ENCODE data around the gene LGR4. TPM values are rescaled to one million over a fixed set of nuclear protein-coding genes. Genes with fewer than 3 reads are reported as not detected.

The LGR4 gene
- total RNA-seq, 4 donors from 2014 or later = 18.1 to 31.5 (median 26.1) TPM

DNA sequence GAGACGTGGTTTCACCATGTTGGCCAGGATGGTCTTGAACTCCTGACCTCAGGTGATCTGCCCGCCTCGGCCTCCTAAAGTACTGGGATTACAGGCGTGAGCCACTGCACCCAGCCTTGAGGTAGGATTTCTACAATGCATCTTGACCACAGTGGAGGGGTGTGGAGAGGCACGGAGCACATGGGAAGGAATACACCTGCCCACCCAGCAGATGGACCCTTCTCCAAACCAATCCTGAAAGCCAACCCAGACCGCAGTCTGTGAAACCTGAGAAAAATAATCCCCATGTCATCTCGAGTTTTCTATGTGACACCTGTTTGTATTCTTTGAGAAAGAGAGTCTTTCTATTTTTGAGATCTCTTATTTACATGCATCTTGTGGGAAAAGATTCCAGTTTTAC lies 32.5 kb downstream of the LGR4 start:
- DNase-seq (ENCODE audit: low spot score) (no peak), ATAC-seq (ENCODE audit: low FRiP score) (no peak)
- TF ChIP-seq, protein P1, sequence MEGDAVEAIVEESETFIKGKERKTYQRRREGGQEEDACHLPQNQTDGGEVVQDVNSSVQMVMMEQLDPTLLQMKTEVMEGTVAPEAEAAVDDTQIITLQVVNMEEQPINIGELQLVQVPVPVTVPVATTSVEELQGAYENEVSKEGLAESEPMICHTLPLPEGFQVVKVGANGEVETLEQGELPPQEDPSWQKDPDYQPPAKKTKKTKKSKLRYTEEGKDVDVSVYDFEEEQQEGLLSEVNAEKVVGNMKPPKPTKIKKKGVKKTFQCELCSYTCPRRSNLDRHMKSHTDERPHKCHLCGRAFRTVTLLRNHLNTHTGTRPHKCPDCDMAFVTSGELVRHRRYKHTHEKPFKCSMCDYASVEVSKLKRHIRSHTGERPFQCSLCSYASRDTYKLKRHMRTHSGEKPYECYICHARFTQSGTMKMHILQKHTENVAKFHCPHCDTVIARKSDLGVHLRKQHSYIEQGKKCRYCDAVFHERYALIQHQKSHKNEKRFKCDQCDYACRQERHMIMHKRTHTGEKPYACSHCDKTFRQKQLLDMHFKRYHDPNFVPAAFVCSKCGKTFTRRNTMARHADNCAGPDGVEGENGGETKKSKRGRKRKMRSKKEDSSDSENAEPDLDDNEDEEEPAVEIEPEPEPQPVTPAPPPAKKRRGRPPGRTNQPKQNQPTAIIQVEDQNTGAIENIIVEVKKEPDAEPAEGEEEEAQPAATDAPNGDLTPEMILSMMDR (IDR thresholded peaks at IDR 0.05) = no peak

DNA sequence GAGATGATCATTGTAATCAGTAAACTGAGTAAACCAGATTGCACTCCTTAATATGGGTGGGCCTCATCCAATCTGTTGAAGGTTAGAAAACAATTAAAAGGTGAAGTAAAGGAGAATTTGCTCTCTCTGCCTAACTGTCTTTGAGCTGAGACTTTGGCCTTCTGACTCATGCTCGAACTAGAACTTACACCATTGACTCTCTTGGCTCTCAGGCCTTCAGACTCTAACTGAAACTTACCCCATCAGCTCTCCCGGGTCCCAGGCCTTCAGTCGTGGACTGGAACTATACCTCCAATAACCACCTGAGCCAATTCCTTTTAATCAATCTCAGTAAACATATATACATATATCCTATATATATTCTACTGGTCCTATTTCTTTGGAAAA lies 34.0 kb downstream of the LGR4 start:
- TF ChIP-seq, protein P1 (IDR thresholded peaks at IDR 0.05) = no peak
- ATAC-seq (ENCODE audit: low FRiP score) = no peak

DNA sequence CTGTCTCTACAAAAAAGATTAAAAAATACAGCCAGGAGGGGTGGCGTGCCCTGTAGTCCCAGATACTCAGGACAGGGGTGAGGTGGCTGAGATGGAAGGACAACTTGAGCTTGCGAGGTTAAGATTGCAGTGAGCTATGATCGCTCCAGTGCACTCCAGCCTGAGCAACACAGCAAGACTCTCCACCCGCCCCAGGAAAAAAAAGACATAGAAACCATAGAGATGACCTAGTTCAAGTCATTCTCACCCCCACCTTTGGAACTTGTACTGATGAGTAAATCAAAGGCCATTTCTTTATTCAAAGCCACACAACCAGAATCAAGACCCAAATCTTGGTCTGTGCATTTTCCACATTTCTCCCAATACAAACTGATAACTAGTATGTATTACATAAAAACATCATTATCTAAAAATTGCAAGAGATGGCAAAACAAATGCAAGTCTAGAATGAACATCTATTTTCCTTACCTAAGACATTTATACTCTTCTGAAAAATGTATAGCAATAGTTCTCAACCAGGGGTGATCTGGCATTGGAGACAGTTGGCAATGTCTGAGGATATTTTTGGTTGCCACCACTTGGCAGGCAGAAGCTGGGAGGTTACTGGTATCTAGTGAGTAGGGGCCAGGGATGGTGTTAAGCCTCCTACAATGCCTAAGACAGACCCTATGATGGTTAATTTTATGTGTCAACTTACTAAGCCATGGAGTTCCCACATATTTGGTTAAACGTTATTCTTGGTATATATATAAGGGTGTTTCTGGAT lies 34.6 kb downstream of the LGR4 start:
- DNase-seq (ENCODE audit: low spot score) (no peak), ATAC-seq (ENCODE audit: low FRiP score) (no peak)
- TF ChIP-seq, protein P1 (IDR thresholded peaks at IDR 0.05) = no peak

More for the DNA sequence above, 34.0 kb downstream of the LGR4 start:
- DNase-seq (ENCODE audit: low spot score) = no peak

DNA sequence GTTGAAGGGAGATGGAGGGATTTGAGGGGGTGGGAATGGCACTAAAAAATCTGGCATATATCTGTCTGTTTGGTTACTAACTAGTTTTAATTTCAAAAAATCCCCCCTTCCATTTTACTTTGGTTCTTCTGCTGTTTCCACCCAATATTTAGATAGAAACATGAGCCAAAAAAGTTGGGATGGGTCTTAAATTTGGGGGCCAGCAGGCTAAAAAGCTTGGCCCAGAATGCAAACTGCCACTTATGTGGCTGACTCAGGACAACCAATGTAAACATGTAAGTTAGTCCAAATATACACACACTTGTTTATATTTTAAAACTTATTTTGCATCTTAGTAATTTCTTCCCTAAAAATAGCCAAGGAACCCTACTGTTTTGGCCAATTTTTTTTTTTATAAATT lies 35.7 kb downstream of the LGR4 start:
- TF ChIP-seq, protein P1 (IDR thresholded peaks at IDR 0.05) = no peak
- no peak for DNase-seq (ENCODE audit: low spot score)
- no peak for ATAC-seq (ENCODE audit: low FRiP score)

DNA sequence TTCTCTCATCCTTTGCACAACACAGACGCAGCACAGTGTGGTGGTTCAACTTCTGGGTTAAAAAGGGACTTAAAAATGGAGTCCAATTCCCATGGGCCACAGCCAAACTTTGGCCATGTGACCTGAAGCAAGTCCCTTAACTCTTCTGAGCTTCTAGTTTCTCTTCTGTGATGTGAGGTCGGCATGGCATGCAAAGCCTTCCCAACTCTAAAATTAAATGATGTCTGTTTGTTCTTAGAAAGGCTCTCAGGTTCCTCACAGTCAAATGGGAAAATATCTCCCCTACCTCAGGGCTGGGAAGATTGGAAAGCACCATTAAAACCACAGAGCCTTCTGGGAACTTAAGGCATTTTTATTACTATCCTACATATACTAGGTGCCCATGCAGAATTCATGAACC lies 38.8 kb downstream of the LGR4 start:
- ATAC-seq (ENCODE audit: low FRiP score) (no peak), DNase-seq (ENCODE audit: low spot score) (no peak)
- TF ChIP-seq, protein P1 (IDR thresholded peaks at IDR 0.05) = no peak

DNA sequence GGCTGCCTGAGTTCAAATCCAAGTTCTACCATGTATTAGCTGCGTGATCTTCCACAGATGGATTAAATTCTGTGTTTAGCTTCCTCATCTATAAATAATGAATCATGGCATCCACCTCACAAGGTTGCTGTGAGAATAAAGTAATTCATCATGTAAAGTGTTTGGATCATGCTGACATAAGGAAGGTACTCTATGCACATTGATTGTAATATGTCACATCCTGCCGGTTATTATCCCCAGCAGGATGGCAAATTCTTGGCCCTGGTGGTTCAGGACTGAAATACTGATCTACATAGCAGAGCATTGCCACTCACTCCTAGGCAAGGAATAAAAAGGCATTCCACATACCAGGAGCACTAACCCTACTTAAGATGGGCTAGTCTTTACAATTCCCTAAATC lies 40.8 kb downstream of the LGR4 start:
- TF ChIP-seq, protein P1 (IDR thresholded peaks at IDR 0.05) = no peak
- DNase-seq (ENCODE audit: low spot score) (no peak), ATAC-seq (ENCODE audit: low FRiP score) (no peak)

DNA sequence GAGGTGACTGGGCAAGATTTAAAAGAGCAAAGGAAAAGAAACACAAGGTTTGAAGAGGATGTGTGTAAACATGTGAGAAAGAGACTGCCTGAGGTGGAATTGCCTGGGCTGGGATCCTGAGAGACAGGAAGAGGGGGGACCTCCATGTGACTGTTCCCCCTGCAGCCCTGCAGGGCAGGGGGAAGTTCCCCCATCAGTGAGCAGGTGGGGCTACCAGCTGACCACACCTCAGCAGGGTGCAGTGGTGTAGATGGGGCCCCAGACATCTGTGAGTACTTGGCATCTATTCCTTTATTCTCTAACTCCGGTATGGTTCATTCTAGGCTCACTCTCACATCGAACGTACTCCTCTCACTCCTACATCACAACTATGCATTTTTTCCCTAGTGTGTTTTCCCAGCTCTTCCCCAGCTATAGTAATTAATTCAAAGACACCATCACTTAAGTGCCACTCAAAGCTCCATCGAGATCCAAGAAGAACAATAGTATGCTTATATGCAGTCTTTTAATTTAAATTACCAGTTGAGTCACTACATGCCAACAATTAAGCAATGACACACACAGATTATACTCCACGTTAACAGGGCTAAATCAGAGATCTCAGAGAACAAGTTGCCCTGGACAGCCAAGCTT lies 42.7 kb downstream of the LGR4 start:
- ATAC-seq (ENCODE audit: low FRiP score) = no peak
- no peak for DNase-seq (ENCODE audit: low spot score)
- TF ChIP-seq, protein P1 (IDR thresholded peaks at IDR 0.05) = no peak
